COLO668 (cell line): ENCODE measurements around the gene UPK3BL2.
"Not testable (repeated sequence)": the region's sequence is repeated elsewhere in the genome, so short reads cannot be mapped to it uniquely, and the experiment has no call there.

Experiments
- DNase-seq: peaks from one replicate; lab custom pipeline; 2025; ENCODE audit not compliant: unreplicated experiment; lab: John Stamatoyannopoulos, UW

The UPK3BL2 gene, protein sequence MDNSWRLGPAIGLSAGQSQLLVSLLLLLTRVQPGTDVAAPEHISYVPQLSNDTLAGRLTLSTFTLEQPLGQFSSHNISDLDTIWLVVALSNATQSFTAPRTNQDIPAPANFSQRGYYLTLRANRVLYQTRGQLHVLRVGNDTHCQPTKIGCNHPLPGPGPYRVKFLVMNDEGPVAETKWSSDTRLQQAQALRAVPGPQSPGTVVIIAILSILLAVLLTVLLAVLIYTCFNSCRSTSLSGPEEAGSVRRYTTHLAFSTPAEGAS

GRCh38 chr7:102543596-102543995 is at the start of gene UPK3BL2:
Gene UPK3BL2, minus strand, starts transcription at chr7:102543696. Its CDS starts 60 bp downstream, at chr7:102543636.
- not testable (repeated sequence) for DNase-seq

GRCh38 chr7:102592477-102593019 is 49.1 kb upstream of the UPK3BL2 start:
- DNase-seq, result not testable (repeated sequence)

DNA sequence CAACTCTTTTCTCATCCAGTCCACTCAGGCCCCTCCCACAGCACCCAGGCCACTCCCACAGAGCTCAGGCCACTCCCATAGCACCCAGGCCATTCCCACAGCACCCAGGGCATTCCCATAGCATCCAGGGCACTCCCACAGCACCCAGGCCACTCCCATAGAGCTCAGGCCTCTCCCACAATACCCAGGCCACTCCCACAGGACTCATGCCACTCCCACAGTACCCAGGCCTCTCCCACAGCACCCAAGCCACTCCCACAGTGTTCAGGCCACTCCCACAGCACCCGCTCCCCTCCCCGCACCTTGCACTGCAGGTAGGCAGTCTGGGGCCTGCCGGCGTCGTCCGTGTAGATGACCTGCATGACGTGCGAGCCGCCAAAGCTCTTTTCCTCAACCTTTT is 46.4 kb upstream of the UPK3BL2 start:
- not testable (repeated sequence) for DNase-seq

GRCh38 chr7:102583495-102583894 is 40.0 kb upstream of the UPK3BL2 start:
- DNase-seq, result not testable (repeated sequence)

DNA sequence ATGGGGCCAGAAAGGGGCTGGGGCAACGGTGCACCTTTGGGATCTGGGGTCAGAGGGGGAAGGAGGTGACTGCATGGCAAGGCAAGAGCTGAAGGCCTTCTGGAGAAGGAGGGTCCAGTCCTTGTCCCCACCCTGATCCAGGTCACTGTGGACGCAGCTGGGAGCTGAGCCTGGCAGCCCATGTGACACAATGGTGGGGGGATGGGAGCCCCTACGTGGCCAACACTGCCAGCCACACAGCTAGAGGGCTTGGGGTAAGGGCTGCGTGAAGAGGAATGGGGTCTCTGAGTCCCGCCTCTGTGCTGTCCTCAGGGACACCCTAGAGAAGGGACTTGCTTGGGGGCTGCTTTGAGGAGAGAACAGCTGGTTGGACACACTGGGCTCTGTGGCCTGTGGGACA is 38.2 kb upstream of the UPK3BL2 start:
- not testable (repeated sequence) for DNase-seq

DNA sequence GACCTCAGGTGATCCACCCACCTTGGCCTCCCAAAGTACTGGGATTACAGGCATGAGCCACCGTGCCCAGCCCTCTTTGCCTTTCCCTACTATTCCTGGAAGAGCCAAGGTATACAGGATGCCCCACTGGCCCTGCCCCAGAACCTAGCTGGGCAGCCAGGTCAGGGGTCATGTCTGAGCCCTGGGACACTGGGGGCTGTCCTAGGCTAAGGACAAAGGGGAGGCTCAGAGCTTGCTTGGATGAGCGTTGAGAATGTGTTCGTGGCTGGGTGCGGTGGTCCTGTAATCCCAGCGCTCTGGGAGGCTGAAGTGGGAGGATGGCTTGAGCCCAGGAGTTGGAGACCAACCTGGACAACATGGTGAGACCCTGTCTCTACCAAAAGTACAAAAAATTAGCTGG is 35.0 kb upstream of the UPK3BL2 start:
- not testable (repeated sequence) for DNase-seq

GRCh38 chr7:102577315-102578240 is 34.1 kb upstream of the UPK3BL2 start:
- not testable (repeated sequence) for DNase-seq

- DNase-seq, result not testable (repeated sequence)
These were observed 32.9 kb upstream of the UPK3BL2 start for GRCh38 chr7:102576363-102576762.

- DNase-seq, result not testable (repeated sequence)
These were observed 31.1 kb upstream of the UPK3BL2 start for GRCh38 chr7:102574607-102575006.

DNA sequence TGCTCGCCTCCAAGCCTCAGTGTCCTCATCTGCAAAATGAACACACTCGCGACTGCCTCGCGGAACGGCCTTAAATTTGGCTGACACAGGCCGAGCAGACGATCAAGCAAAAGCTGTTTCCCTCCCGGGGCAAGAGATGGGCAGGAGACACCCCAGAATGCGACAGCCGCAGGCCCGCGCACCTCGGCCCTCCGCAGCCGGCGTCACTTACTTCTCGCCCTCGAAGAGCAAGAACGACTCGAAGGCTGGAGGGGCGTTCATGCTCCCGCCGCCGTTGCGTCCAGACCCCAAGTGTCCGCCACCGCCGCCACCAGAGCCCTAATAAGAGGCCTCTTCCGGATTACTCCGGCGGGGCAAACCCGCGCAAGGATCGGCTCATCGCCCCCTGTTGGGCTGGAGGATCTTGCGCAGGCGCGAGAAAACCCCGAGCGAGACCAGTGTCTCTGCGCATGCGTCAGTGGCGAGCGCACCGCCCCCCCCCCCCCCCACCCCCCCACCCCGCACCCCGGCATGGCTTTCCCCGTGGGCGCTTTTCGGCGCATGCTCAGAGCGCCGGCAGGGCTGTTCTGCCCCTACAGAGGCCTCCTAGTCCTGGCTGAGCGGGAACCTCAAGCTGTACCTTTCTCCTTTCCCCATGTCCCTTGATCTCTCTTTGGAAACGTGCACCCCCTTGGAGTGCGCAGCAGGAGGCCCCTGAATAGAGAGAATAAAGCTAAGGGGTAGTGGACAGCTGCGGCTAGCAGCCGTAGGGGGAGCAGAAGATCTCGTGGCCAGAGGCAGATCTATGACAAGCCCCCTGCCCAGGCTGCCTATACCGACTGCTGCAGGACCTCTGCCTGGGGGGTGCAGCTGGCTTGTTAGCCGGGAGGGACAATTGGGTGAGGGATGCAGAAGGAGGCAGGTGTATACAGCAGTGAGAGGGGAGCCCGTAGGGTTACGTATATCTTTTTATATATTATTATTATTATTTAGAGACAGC is 29.1 kb upstream of the UPK3BL2 start, which contains the start of gene POLR2J3:
TSS of gene POLR2J3 (minus strand) at position 323 of the 979 bp plus-strand sequence. CDS start at position 261, 62 bp downstream.
- DNase-seq, result not testable (repeated sequence)

- not testable (repeated sequence) for DNase-seq
These were observed 25.1 kb upstream of the UPK3BL2 start for GRCh38 chr7:102568620-102569019.

GRCh38 chr7:102550808-102551422 is 7.4 kb upstream of the UPK3BL2 start, which contains the start of gene SPDYE2:
Gene SPDYE2, plus strand, starts transcription at chr7:102551226. Its CDS starts 2,030 bp downstream, at chr7:102553256.
- not testable (repeated sequence) for DNase-seq

DNA sequence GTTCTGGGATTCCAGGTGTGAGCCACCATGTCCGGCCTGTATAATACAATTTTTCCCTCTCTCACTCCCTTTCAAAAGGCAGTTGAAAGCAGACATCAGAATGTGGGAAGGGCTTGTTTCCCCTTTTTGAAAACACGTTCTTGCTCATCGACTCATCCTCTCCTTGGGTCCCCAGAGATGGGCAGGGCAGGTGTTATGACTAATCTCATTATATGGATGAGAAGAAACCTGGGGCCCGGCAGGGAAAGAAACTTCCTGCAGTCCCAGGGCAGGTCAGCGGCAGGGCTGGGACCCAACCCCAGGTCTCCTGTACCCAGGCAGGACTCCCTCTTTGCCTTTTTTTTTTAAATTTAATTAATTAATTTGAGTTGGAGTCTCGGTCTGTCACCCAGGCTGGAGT is 2.9 kb upstream of the UPK3BL2 start:
- DNase-seq, result not testable (repeated sequence)

GRCh38 chr7:102545288-102545687 is 1.8 kb upstream of the UPK3BL2 start:
- not testable (repeated sequence) for DNase-seq

- not testable (repeated sequence) for DNase-seq
These were observed 876 bp upstream of the UPK3BL2 start for GRCh38 chr7:102544372-102544771.

DNA sequence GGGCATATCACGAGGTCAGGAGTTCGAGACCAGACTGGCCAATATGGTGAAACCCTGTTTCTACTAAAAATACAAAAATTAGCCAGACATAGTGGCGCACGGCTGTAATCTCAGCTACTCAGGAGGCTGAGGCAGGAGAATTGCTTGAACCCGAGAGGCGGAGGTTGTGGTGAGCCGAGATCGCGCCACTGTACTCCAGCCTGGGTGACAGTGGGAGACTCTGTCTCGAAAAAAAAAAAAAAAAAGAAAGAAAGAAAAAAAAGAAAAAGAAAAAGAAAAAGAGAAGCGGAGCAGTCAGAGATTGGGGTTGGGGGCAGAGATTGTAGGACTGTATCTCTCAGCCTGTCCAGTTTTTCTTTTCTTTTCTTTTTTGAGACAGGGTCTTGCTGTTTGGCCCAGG is 725 bp downstream of the UPK3BL2 start:
- DNase-seq, result not testable (repeated sequence)

DNA sequence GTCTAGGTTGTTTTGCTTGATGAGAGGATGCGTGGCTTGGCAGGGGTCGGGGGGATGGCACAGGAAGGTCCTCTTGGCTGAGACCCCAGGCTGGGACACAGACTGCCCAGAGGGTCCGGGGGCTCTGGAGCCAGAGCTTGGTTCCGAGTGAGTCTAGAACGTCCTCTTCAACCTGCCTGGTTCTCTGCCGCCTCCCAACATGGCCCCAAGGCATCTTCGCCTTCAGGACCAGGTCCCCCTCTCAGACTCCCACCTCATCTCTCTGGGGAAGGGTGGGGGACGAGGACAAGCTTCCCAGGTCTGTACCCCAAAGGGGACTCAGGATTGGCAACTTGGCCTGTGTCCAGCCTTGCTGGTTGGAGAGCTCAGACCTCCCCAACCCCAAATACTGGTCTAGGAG is 1.4 kb downstream of the UPK3BL2 start:
- not testable (repeated sequence) for DNase-seq

GRCh38 chr7:102540604-102541003 is 2.9 kb downstream of the UPK3BL2 start:
- not testable (repeated sequence) for DNase-seq

DNA sequence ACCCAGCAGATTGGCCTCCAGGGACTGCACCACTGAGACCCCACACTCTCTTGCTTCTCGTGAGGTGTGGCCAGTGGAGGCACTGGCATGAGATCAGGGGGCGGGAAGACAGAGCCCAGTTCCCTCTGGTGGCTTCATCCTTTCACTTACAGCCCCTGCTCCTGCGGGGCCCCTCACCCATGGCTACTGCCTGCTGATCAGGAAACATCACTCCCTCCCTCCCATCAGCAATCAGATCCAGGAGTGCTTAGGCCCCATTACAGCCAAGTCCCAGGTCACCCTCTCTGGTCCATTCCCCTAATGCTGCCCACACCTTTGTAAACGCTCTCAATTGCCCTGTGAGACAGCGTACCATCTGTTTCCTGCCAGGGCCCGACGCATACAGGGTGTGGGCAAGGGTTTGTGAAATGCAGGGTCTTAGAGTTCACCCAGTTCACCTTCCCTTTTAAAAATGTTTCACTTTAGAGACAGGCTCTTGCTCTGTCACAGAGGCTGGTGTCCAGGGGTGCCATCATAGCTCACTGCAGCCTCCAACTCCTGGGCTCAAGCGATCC is 8.4 kb downstream of the UPK3BL2 start:
- not testable (repeated sequence) for DNase-seq
